COLO829 (cell line): ENCODE data around the gene FAM237A.

ENCODE experiments used
- DNase-seq: peaks from one replicate; pipeline ENCODE4 v3.0.0; 2012; ENCODE audit warnings: low spot score

FAM237A gene

GRCh38 chr2:206688990-206689389 lies 46.7 kb downstream of the FAM237A start:
- DNase-seq: no peak

DNA sequence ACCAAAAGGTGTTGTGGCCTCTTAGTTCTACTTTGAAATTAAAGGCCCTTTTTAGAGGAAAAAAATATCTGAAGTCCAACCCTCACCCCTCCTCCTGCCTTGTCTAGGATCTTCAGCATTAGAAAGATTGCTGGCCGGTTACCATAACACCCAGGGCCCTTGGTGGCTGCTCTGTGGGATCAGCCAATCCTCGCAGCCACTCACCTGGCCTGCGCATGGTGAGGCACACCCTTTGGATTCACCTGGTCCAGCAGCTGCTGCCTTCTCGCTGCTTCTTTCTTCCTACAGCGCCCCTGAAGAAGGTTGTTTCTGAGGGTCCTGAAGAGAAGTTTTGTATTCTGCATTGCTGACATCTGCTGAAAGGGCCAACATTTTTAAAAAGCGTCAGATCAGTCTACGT lies 50.7 kb downstream of the FAM237A start:
- DNase-seq: no peak

- DNase-seq: peak; percentile 67
Measured at GRCh38 chr2:206693399-206694137, 51.3 kb downstream of the FAM237A start.

DNA sequence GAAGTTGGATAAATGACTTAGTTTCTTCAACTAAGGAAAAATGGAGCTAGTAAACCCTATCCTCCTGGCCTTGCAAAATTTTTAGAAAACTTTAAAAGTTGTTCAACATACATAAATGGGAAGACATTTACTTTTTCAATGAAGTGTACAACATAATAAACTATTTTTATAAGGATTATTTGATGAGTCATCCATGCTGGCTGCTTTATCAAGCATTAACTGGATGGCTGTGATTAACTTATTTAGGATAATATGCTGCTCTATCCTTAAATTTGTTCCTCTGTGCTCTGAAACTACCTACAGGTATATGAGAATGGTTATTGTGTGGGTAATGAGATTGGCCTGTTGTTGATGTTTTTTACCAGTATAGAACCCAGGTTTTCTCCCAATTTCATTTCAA lies 54.6 kb downstream of the FAM237A start:
- no peak for DNase-seq

DNA sequence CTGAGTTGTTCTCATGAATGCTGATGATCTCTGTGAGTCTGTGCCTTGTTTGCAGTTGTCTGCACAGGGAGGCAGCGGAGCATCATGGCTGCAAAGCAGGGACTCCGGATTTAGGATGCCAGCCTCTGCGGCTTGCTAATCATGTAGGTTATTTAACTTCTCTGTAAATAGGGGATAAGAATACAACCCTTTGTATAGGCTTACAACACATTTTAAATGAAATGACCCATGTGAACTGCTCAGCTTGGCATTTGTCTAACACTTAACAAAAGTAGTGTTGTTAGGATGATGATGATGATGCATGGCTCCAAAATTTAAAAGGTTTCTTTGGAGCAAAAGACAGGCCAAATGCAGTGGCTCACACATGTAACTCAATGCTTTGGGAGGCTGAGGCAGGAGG lies 56.5 kb downstream of the FAM237A start:
- peak; percentile 31 for DNase-seq
